ENCODE measurements around the gene BTBD2. TPM values are rescaled to one million over a fixed set of nuclear protein-coding genes. Genes with fewer than 3 reads are reported as not detected.

BTBD2 gene
- total and polyA plus RNA-seq, 4 donors: 7.4 to 25.1 (median 20.2) TPM

- H3K4me1 ChIP-seq (ENCODE audit: control insufficient read depth in 4 of 4, insufficient read depth in 4 of 4, low read length in 3 of 4): no peaks in the 10 kb centered on the region
- TF ChIP-seq YY1 (IDR thresholded peaks at IDR 0.05) (no peak), GABPA (IDR thresholded peaks at IDR 0.05 in 1 of 2, conservative IDR thresholded peaks at IDR 0.05 in 1 of 2) (no peak), RAD21 (IDR thresholded peaks at IDR 0.05) (no peak), JUND (IDR thresholded peaks at IDR 0.05) (no peak), FOXA2 (IDR thresholded peaks at IDR 0.05) (no peak), RXRA (IDR thresholded peaks at IDR 0.05) (no peak), SP1 (IDR thresholded peaks at IDR 0.05) (no peak), TAF1 (conservative IDR thresholded peaks at IDR 0.05) (no peak), HNF4A (conservative IDR thresholded peaks at IDR 0.05) (no peak), HNF4G (IDR thresholded peaks at IDR 0.05) (no peak), ATF3 (IDR thresholded peaks at IDR 0.05) (no peak), EGR1 (IDR thresholded peaks at IDR 0.05; ENCODE audit: low read depth in 2 of 2) (no peak)
- TF ChIP-seq, protein P1, sequence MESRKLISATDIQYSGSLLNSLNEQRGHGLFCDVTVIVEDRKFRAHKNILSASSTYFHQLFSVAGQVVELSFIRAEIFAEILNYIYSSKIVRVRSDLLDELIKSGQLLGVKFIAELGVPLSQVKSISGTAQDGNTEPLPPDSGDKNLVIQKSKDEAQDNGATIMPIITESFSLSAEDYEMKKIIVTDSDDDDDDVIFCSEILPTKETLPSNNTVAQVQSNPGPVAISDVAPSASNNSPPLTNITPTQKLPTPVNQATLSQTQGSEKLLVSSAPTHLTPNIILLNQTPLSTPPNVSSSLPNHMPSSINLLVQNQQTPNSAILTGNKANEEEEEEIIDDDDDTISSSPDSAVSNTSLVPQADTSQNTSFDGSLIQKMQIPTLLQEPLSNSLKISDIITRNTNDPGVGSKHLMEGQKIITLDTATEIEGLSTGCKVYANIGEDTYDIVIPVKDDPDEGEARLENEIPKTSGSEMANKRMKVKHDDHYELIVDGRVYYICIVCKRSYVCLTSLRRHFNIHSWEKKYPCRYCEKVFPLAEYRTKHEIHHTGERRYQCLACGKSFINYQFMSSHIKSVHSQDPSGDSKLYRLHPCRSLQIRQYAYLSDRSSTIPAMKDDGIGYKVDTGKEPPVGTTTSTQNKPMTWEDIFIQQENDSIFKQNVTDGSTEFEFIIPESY (IDR thresholded peaks at IDR 0.05): no peak
- TF ChIP-seq, protein P2, sequence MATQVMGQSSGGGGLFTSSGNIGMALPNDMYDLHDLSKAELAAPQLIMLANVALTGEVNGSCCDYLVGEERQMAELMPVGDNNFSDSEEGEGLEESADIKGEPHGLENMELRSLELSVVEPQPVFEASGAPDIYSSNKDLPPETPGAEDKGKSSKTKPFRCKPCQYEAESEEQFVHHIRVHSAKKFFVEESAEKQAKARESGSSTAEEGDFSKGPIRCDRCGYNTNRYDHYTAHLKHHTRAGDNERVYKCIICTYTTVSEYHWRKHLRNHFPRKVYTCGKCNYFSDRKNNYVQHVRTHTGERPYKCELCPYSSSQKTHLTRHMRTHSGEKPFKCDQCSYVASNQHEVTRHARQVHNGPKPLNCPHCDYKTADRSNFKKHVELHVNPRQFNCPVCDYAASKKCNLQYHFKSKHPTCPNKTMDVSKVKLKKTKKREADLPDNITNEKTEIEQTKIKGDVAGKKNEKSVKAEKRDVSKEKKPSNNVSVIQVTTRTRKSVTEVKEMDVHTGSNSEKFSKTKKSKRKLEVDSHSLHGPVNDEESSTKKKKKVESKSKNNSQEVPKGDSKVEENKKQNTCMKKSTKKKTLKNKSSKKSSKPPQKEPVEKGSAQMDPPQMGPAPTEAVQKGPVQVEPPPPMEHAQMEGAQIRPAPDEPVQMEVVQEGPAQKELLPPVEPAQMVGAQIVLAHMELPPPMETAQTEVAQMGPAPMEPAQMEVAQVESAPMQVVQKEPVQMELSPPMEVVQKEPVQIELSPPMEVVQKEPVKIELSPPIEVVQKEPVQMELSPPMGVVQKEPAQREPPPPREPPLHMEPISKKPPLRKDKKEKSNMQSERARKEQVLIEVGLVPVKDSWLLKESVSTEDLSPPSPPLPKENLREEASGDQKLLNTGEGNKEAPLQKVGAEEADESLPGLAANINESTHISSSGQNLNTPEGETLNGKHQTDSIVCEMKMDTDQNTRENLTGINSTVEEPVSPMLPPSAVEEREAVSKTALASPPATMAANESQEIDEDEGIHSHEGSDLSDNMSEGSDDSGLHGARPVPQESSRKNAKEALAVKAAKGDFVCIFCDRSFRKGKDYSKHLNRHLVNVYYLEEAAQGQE (IDR thresholded peaks at IDR 0.05): no peak
- TF ChIP-seq, protein P3, sequence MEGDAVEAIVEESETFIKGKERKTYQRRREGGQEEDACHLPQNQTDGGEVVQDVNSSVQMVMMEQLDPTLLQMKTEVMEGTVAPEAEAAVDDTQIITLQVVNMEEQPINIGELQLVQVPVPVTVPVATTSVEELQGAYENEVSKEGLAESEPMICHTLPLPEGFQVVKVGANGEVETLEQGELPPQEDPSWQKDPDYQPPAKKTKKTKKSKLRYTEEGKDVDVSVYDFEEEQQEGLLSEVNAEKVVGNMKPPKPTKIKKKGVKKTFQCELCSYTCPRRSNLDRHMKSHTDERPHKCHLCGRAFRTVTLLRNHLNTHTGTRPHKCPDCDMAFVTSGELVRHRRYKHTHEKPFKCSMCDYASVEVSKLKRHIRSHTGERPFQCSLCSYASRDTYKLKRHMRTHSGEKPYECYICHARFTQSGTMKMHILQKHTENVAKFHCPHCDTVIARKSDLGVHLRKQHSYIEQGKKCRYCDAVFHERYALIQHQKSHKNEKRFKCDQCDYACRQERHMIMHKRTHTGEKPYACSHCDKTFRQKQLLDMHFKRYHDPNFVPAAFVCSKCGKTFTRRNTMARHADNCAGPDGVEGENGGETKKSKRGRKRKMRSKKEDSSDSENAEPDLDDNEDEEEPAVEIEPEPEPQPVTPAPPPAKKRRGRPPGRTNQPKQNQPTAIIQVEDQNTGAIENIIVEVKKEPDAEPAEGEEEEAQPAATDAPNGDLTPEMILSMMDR (IDR thresholded peaks at IDR 0.05; ENCODE audit: low read depth, low read length, missing input control): no peak
- TF ChIP-seq, protein P4, sequence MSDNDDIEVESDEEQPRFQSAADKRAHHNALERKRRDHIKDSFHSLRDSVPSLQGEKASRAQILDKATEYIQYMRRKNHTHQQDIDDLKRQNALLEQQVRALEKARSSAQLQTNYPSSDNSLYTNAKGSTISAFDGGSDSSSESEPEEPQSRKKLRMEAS (IDR thresholded peaks at IDR 0.05): no peak
- no peak overlapping the region for H3K4me3 ChIP-seq (ENCODE audit: low read depth in 1 of 3, low read length in 3 of 3)
- no peak for DNase-seq (ENCODE audit: low spot score)
- no peaks in the 10 kb centered on the region for H3K9me3 ChIP-seq (ENCODE audit: control insufficient read depth in 4 of 4, low read length in 3 of 4)
- WGBS: 95% methylated on average over 38 of the region's 38 CpGs
- H3K9ac ChIP-seq (ENCODE audit: low read depth in 1 of 2, low read length in 2 of 2): no peak overlapping the region
- H3K27me3 ChIP-seq (ENCODE audit: control insufficient read depth in 4 of 4, insufficient read depth in 4 of 4, low read length in 3 of 4): no peaks in the 10 kb centered on the region
- peaks cover 0 to 22% (median 3%) of the 10 kb centered on the region in 4 donors for H3K36me3 ChIP-seq (ENCODE audit: control insufficient read depth in 4 of 4, insufficient read depth in 3 of 4, low read depth in 1 of 4, low read length in 3 of 4)
- H3K27ac ChIP-seq (ENCODE audit: low read depth in 1 of 2, low read length in 2 of 2): no peak overlapping the region
These were observed 45.3 kb downstream of the BTBD2 start for GRCh38 chr19:1970003-1970805.

Data from liver (tissue), 9 donors.